Colonic mucosa (tissue), 4 donors: ENCODE results near the gene TFAP2D. TPM values are rescaled to one million over a fixed set of nuclear protein-coding genes. Genes with fewer than 3 reads are reported as not detected.

Experiments used
- DNase-seq: peaks from one replicate; pipeline ENCODE4 v3.0.0-alpha.2; 2020
- H3K27ac ChIP-seq: fragments of 200-600 bp; one replicate; pipeline ENCODE4 v1.8.0; 2021
- H3K27me3 ChIP-seq: fragments of 200-600 bp; one replicate; pipeline ENCODE4 v1.8.0; 2021
- H3K36me3 ChIP-seq: fragments of 200-600 bp; one replicate; pipeline ENCODE4 v1.8.0; 2021
- H3K4me1 ChIP-seq: fragments of 200-600 bp; one replicate; pipeline ENCODE4 v1.8.0; 2021; ENCODE audit warnings: mild to moderate bottlenecking
- H3K4me3 ChIP-seq: fragments of 200-600 bp; one replicate; pipeline ENCODE4 v1.8.0; 2021
- H3K9ac ChIP-seq, 2 donors: one replicate each; pipeline ENCODE4 v1.7.0; 2013; ENCODE audit warnings: control low read depth in 2 of 2, low read depth in 2 of 2, low read length in 2 of 2
- H3K9me3 ChIP-seq: fragments of 200-600 bp; one replicate; pipeline ENCODE4 v1.8.0; 2021
- CTCF ChIP-seq: fragments of 200-600 bp; IDR thresholded peaks from one replicate; pipeline ENCODE4 v1.8.0; 2022; ENCODE audit warnings: antibody characterized with exemption, mild to moderate bottlenecking
- intact Hi-C: fragments of 100-400 bp; cut with DNase I; formaldehyde crosslinking; loops from one replicate; pipeline ENCODE4 v1.14.1; 2022
- total RNA-seq, 2 donors: library from RNA; stranded (reverse); fragmentation: NEBNext Ultra II Directional in 1 of 2; extraction: Animal tissue kit (Norgen Biotek cat#: 25700) in 1 of 2; gene quantifications; one replicate each; pipeline ENCODE4 v1.2.1, GENCODE V29; 2021
- donor health status: healthy.
- donor health status: DM: no; HTN: no; CAD: no.
- donor health status: DM: no; HTN: no; CAD: no.

Gene TFAP2D
- total RNA-seq, 2 donors from 2014 or later, result not detected

- no peak overlapping the region for H3K4me3 ChIP-seq
- no peaks in the 10 kb centered on the region for H3K4me1 ChIP-seq
- H3K27me3 ChIP-seq, result no peaks in the 10 kb centered on the region
- no peak overlapping the region for H3K9ac ChIP-seq
- intact Hi-C loops, result no loop called here
- H3K9me3 ChIP-seq, result no peaks in the 10 kb centered on the region
- H3K27ac ChIP-seq, result no peak overlapping the region
- no peak for TF ChIP-seq CTCF
- H3K36me3 ChIP-seq, result no peaks in the 10 kb centered on the region
- no peak for DNase-seq
Observed at GRCh38 chr6:50707652-50708300, 5.5 kb upstream of the TFAP2D start.

GRCh38 chr6:50708664-50709365 lies 4.5 kb upstream of the TFAP2D start:
- DNase-seq, result no peak
- H3K27me3 ChIP-seq, result no peaks in the 10 kb centered on the region
- no peak overlapping the region for H3K27ac ChIP-seq
- H3K4me3 ChIP-seq, result no peak overlapping the region
- H3K9me3 ChIP-seq, result no peaks in the 10 kb centered on the region
- no peak overlapping the region for H3K9ac ChIP-seq
- TF ChIP-seq CTCF, result no peak
- intact Hi-C loops, result no loop called here
- H3K36me3 ChIP-seq, result no peaks in the 10 kb centered on the region
- no peaks in the 10 kb centered on the region for H3K4me1 ChIP-seq

- TF ChIP-seq CTCF, result no peak
- H3K27ac ChIP-seq, result no peak overlapping the region
- H3K36me3 ChIP-seq, result no peaks in the 10 kb centered on the region
- no peak for DNase-seq
- intact Hi-C loops, result no loop called here
- H3K4me1 ChIP-seq, result no peaks in the 10 kb centered on the region
- peaks cover under 1% of the 10 kb centered on the region for H3K27me3 ChIP-seq
- H3K9ac ChIP-seq, result no peak overlapping the region
- no peak overlapping the region for H3K4me3 ChIP-seq
- H3K9me3 ChIP-seq, result no peaks in the 10 kb centered on the region
Observed at GRCh38 chr6:50709366-50709734, 4.0 kb upstream of the TFAP2D start.

DNA sequence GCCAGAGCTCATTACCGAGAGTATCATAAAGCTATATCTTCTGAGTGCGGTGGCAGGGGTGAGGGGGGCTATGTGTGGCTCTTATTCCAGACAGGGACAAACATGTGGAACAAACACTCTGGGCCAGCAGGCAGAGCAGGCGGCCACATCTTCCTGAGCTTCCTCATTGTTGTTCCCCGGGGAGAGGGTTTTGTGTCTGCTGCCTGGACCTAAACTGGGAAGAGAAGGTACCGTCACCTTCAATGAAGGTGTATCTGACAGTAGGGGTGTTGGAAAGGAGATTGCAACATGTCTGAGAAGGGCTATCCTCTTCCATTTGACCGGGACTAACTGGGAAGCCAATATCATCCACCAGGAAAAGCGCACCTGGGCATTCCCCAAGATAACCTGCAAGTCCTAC lies 1.6 kb upstream of the TFAP2D start:
- intact Hi-C loops, result no loop called here

GRCh38 chr6:50712291-50712690 lies 1.0 kb upstream of the TFAP2D start:
- no peaks in the 10 kb centered on the region for H3K9me3 ChIP-seq
- no peak overlapping the region for H3K9ac ChIP-seq
- H3K4me3 ChIP-seq, result no peak overlapping the region
- H3K27me3 ChIP-seq, result peaks cover 11% of the 10 kb centered on the region
- no peak for TF ChIP-seq CTCF
- H3K27ac ChIP-seq, result no peak overlapping the region
- no peaks in the 10 kb centered on the region for H3K4me1 ChIP-seq
- no peaks in the 10 kb centered on the region for H3K36me3 ChIP-seq
- DNase-seq, result no peak
- intact Hi-C loops, result no loop called here

More for the DNA sequence above, 1.6 kb upstream of the TFAP2D start:
- no peak for TF ChIP-seq CTCF
- Histone ChIP-seq H3K27me3 (peaks cover 11% of the 10 kb centered on the region), H3K9me3 (no peaks in the 10 kb centered on the region), H3K27ac (no peak overlapping the region), H3K36me3 (no peaks in the 10 kb centered on the region), H3K9ac (no peak overlapping the region), H3K4me1 (no peaks in the 10 kb centered on the region), H3K4me3 (no peak overlapping the region)
- DNase-seq, result no peak
